GM12873 (cell line): ENCODE data around the gene RABAC1.

Source experiments
- CTCF ChIP-seq: IDR thresholded peaks from 2 replicates; pipeline ENCODE4 v1.5.1; 2012; ENCODE audit warnings: low read depth, mild to moderate bottlenecking, moderate library complexity, low read length, control low read depth; ENCODE audit not compliant: insufficient read depth; ENCODE audit errors: missing control alignments

RABAC1 gene

DNA sequence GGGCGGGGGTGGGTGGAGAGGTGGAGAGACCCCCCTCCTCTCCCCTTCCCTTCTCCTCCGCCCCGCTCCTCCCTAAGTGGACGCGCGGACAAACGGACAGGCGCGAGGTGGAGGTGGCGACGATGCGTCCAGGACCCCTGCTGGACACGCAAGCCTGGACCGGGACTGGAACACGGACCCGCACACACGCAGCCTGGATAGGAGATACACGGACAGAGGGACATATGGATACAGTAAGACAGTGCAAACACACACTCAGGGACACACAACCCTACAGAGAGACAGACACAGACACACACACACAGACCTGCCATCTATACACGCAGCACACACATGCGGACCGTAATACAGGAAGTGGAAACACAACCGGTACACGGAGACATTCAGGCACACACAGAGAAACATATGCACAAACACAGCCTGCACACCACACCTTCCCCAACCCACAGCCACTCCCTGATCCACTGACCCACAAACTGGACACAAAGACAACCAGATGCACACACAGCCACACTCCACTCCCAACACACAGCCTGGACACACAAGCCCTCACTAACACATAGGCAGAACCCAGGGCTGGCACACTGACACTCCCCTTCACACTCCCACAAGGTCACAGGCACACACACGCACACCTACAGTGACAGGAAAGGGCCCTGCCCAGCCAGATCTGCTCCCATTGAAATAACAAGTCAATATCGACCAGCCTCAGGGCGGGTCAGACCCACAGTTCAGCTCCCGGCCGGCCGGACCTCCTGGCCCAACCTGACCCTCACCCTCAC, 30.2 kb downstream of the RABAC1 start:
- no peak for TF ChIP-seq CTCF

GRCh38 chr19:41928221-41928683, 30.9 kb downstream of the RABAC1 start, which contains the start of gene ERFL:
TSS of gene ERFL (minus strand) at chr19:41928449. CDS start at chr19:41912919, 15,530 bp downstream.
- TF ChIP-seq CTCF = no peak

DNA sequence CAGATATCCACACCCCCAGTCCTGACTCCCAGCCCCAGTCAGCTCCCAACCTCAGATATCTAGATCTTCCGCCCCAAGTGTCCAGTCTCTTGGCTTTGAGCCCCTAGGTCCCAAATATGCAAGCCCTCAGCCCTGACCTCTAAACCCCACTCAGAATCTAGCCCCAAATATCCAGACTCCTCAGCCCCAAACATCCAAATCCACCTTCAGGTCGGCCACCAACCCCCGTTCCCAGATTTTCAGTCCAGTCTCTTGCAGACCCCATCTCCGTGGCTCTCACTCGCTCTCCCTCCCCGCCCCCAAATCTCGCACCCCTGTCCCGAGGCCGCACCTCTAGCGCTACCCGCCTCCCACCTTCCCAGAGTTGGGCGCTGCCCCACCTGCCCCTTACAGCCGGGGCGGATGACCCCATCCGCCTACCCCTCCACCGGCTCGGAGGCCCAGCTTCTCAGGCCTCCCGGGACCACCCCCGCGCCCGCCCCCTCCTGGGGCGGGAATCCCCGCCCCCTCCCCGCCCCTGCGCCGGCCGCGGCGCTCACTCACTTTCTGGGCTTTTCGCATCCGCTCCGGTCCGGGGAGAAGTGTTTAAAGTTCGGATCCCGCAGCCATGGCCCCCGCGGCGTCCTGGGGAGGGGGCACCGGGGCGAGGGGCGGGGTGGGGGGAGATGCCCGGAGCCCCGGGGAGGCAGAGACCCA, 31.5 kb downstream of the RABAC1 start:
- no peak for TF ChIP-seq CTCF

DNA sequence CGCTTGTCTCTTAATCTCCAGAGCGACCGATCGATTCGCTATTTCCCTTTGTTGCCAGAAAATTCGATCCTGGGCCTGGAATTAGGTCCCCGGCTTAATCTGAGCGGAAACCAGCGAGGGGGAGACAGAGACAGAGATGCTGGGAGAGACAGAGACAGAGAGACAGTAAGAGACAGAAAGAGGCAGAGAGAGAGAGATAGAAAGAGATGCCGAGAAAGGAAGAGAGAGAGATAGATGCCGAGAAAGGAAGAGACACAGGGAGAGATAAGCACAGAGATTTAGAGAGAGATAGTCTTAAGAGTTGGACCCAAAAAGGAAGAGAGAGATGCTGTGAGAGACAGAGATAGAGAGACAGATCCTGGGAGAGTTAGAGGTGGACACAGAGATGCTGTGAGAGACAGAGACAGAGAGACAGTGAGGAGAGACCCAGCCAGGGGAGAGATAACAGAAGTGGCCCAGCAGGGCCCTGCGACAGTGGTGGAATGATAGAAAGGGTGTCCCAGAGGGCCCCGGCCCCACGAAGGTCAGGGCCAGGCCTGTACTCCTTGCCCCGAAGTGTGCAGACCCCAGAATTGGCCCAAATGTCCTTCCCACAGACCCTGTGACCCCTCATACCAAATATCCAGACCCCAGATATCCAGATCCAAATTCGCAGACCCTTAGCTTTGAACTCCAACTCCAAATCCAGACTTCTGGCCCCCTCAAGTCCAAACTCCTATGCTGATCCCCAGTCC, 32.2 kb downstream of the RABAC1 start:
- TF ChIP-seq CTCF = no peak

DNA sequence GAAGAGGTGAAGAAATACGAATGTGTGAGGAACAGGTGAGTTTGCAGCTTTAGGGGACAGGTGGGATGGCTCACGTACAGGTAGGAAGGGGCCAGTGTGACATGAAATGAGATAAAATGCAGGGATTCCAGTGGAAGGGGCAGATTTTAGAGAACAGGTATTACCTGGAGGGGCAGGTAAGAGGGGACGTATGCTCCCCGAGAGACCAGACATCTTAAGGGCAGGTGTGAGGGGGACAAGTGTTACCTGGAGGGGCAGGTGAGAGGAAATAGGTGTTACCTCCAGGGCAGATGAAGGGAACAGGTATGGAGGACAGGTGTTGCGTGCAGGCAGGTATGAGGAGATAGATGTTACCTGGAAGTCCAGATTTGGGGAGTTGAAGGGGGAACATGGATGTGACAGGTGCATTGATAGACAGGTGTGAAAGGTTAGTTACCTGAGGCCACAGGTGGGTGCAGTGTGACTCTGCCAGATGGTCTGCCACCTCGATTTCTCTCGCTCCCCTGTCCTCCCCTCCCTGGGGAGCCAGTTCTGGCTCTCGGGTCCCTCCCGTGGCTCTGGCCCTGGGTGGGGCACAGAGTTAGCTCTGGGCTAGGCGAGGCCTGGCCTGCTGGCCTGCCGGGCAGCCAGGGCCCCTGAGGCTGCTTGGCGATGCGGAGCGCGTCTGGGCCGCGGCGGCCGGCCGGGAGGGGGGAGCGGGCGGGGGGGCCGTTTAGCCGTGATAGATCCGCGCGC, 32.9 kb downstream of the RABAC1 start:
- no peak for TF ChIP-seq CTCF

- TF ChIP-seq CTCF = no peak
These were observed 33.7 kb downstream of the RABAC1 start for GRCh38 chr19:41925208-41926003.
